ENCODE measurements around the gene SERPINB8.
A peak's percentile ranks its signal among the peaks of the same experiment; 100 is the strongest.

The SERPINB8 gene

DNA sequence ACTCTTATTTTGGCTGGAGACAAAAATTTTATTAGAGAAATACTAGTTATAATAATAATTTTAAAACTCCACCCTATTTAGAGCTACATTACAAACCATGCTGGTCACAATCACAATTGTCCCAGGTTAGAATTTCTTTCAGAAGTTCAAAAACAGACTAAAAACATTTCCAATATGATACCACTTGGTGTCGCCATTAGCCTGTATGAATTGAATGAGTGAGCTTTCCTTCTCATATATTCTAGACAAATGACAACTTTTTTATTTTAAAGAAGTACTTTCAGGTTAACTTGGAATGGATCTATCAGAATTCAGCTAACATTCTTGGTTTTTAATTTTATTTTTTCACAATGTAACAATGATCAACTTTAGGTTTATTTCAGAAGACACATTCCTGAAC, 48.0 kb downstream of the SERPINB8 start:
- DNase-seq (ENCODE audit: low spot score) = peak; percentile 21

DNA sequence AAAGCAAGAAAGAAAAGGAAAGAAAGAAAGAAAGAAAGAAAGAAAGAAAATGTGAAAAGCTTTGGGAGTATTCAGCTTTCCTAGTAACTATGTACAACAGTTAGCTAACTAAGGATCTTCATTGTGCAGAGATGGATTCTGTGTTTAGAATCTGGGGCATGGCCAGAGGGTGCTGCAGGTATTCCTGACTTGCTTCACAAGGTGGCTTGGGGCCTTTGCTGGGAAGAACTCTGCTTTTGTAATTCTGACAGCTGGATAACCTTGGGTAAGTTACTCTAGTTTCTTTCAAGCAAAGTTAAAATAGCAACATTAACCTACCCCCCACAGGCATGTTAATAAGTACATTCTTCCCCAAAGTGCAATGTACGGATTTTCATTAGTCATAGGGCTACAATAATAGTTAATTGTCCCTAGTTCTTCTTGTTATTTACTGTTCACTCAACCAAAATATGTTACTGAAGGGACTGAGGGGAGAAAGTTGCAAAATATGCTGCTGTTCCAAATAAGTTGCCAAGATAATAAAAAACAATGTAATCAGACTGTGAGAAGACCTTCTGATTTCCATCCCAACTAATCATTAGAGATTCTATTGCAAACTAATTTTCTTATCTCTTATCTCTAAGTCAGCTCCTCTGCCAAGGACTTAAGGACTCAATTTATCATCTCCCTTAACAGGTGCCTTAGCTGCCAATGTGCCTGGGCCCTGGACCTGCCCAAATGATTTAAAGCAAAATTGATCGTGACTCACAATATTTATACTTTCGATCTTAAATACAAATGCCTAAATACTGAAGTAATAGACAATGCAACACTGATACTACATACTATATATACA, 50.3 kb downstream of the SERPINB8 start:
- DNase-seq (ENCODE audit: low spot score) = no peak

DNA sequence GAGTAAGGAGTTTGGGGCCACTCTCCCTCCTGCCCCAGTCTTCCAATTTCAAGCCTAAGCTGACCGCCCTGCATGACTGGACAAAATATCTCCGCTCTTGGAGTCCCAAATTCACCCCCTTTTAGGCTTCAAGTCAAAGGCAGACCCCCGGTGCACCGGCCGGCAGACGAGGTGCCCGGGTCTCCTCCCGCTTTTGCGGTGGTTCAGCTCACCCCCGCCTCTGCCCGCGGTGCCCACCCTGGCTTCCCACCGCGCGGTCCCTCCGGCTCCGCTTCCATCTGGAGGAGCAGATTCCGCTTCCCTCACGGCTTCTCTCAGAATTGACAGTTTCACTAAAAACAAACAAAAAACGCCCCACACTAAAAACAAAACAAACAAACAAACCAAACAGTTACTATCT, 56.5 kb downstream of the SERPINB8 start:
- no peak for DNase-seq (ENCODE audit: low spot score)

DNA sequence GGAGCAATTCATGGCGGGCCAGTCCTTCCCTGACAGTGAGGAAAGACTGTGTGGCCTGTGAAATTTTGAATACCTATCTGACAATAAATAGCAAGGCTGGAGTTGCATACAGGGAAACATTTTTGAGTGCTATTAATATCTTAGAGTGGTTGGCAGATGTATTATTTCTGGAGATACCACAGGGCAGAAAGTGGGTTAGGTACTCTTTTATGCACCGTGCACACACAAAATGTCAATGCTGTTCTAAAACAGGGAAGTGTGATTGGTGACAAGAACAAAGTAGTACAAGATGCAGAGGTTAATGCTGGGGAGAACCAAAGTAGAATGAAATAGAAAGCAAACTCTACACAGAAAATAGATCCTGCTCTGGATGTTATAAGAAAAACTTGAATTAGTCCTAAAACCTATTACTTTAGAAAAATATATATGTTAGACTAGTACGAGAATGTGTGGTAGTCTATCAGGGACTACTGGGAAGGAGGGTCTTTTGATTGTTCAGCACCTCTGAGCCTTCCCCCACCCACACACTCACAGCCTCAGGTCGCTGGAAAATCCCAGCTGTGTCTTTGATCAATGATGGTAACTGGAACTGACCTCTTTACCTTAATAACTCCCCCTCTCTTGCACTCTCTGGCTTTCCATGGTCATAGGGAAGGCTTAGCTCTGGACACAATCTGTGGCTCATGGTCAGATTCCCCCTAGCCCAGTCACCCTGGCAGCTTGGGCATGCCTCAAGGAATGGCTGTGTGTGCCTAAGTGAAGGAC, 58.2 kb downstream of the SERPINB8 start:
- no peak for DNase-seq (ENCODE audit: low spot score)

DNA sequence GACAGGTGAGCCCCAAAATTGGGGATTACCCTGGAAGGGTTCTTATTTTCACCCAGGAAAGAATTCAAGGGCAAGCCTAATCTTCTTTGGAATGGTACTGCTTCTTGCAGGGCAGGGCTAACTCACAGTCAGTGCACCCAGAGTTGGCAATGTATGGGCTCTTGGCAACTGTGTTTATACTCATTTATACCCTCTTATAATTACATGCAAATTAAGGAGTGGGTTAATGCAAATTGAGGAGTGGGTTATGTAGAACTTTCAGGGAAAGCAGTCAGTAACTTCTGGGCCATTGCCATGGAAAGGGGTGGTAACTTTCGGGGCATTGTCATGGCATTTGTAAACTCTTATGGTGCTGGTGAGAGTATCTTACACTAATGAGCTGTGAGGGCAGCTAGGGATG, 59.2 kb downstream of the SERPINB8 start:
- no peak for DNase-seq (ENCODE audit: low spot score)

DNA sequence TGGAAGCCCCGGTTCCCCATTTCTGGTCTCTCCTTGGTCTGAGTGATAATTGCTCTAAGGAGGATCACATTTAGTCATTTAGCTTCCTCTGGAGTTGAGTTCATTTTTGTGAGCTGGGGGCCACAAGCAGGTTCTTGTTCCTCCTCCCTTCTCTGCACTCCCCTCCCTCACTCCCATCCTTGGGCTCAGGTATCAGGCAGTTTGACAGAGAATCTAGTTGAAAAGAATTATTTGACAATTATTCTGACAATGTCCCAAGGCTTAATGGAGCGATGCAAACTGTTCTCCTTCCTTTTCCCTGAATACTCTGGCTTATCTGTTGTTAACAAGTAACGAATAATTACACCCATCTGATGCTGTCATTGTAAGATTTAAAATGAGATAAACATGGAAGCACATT, 61.5 kb downstream of the SERPINB8 start:
- DNase-seq (ENCODE audit: low spot score) = no peak

DNA sequence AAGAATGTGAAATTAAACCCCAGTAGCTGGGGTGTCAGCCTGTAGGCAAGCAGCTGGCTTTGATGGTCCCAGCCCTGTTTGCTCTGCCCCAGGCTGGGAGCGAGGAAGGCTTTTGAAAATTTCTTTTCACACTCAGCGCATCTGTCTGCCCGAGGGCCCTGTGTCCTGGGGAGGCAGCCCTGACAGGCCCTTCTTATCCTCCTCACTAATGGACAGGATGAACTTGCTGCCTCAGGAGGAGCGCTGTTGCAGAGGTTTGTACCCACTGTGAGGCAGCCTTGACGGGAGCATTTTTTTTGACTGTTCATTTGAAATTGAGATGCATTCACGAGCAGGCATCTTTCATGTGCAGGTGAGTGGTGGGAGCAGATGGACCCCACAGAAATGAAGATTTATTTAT, 62.4 kb downstream of the SERPINB8 start:
- DNase-seq (ENCODE audit: low spot score) = no peak

DNA sequence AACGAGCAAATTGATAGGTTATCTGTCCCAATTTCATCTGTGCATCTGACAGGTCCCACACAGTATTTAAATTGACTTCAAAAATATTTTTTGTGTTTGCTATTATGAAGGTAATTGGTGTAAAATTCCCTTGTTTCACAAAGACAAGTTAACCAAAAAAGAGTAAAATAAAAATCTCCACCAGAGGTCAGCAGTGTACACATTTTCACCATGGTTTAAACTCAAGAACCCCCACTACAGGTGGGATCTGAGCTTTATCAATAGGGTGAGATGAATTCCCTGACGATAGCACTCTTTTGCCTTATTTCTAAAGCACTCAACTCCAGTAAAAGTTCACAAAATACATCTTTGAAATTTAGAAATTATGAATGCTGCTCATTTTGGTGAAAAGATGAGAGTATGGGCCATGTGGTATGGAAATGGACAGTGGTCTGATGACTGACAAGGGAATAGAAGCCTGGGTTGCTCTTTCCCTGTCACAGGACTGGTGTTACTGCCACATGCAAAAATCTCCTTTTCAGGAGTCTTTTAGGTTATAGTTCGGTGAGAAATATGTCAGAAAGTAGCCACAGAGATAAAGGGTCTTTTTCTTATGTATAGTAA, 68.0 kb downstream of the SERPINB8 start:
- peak; percentile 29 for DNase-seq (ENCODE audit: low spot score)

Data from kidney capillary endothelial cell (primary cell).